Measurements from ENCODE around the gene CAMK1G.

DNA sequence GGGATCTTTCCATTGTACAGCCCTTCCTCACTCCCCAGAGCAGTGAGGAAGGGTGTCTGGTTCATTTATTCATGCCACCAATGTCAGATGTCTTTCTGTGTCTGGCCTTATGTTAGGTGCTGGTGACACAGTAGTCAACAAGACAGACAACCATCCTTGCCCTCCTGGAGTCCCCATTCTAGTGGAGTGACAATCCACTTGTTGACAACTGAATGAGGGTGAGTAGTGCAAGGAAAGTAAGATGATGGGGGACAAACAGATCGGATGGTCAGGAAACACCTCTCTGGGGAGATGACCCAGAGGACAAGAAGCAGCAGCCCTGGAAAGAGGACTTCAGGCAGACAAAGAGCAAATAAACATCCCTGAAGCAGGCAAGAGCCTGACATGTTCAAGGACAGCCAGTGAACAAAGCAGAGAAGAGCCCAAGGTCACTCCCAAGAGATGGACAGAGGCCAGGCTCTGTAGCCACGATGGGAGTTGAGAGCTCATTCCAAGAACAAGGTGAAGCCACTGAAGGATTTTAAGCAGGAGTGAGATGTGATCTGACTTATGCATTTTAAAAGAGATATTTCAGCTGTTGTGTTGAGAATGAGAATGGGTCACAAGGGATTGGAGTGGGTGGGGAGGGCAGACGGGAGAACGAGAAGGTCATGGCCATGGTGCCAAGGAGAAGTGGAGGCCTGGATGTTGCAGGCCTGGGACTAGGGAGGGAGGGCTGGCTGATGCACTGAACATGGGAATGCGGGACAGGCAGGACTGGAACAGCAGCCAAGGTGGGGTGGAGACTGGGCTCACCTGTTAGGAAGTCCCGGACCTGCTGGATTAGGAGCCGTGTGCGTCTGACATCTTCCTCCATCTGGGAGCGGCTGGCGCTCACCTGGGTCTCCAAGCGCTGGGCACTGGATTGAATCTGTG is 38.5 kb downstream of the CAMK1G start:
- no peak for TF ChIP-seq CTCF (conservative IDR thresholded peaks at IDR 0.05; ENCODE audit: low read depth in 2 of 2)
- TF ChIP-seq POLR2AphosphoS5 (IDR thresholded peaks at IDR 0.05; ENCODE audit: low read depth) = no peak
- no peak for TF ChIP-seq EZH2 (IDR thresholded peaks at IDR 0.05; ENCODE audit: low read depth, unreplicated experiment)
- no peak for TF ChIP-seq EZH2phosphoT487 (IDR thresholded peaks at IDR 0.05; ENCODE audit: unreplicated experiment)
- no peak for TF ChIP-seq REST (IDR thresholded peaks at IDR 0.05; ENCODE audit: unreplicated experiment)
- no peak for TF ChIP-seq ZNF331 (CRISPR knock-in tag; IDR thresholded peaks at IDR 0.05; ENCODE audit: low read depth)
